Stimulated activated CD4-positive, alpha-beta T cell treated with anti-CD3 and anti-CD28 coated beads, TNF-alpha, amount 100 ng/mL, for 1 hour (primary cell): ENCODE data around the gene MORC3.
"Not testable (repeated sequence)": the region's sequence is repeated elsewhere in the genome, so short reads cannot be mapped to it uniquely, and the experiment has no call there.

Experiments
- DNase-seq, 3 donors: peaks; one replicate each; pipeline ENCODE4 v3.0.0-alpha.2; 2020; ENCODE audit warnings: low read depth in 3 of 3, low spot score in 1 of 3

Gene MORC3

GRCh38 chr21:36321325-36322082, 1.5 kb downstream of the MORC3 start:
- no peak for DNase-seq

GRCh38 chr21:36322083-36322424, 2.1 kb downstream of the MORC3 start:
- DNase-seq = no peak

- no peak for DNase-seq
Measured at GRCh38 chr21:36323032-36323431, 3.0 kb downstream of the MORC3 start.

- no peak for DNase-seq
Measured at GRCh38 chr21:36325373-36326010, 5.5 kb downstream of the MORC3 start.

GRCh38 chr21:36330904-36331303, 10.9 kb downstream of the MORC3 start:
- peak in 1 of 3 donors; percentile 33 for DNase-seq

GRCh38 chr21:36337099-36337509, 17.1 kb downstream of the MORC3 start:
- no peak for DNase-seq

GRCh38 chr21:36338975-36339374, 19.0 kb downstream of the MORC3 start:
- no peak for DNase-seq

- not testable (repeated sequence) for DNase-seq
Measured at GRCh38 chr21:36342581-36342980, 22.6 kb downstream of the MORC3 start.

GRCh38 chr21:36344931-36345330, 24.9 kb downstream of the MORC3 start:
- DNase-seq = no peak

- DNase-seq = no peak
Measured at GRCh38 chr21:36347278-36347961, 27.4 kb downstream of the MORC3 start.

GRCh38 chr21:36347962-36348328, 27.9 kb downstream of the MORC3 start:
- no peak for DNase-seq

- no peak for DNase-seq
Measured at GRCh38 chr21:36349315-36349714, 29.3 kb downstream of the MORC3 start.

- DNase-seq = no peak
Measured at GRCh38 chr21:36350282-36350910, 30.4 kb downstream of the MORC3 start.

GRCh38 chr21:36354918-36355680, 35.1 kb downstream of the MORC3 start:
- DNase-seq = no peak

- DNase-seq = no peak
Measured at GRCh38 chr21:36355868-36356267, 35.9 kb downstream of the MORC3 start.

- no peak for DNase-seq
Measured at GRCh38 chr21:36359185-36359584, 39.2 kb downstream of the MORC3 start.

- DNase-seq = no peak
Measured at GRCh38 chr21:36369064-36369685, 49.2 kb downstream of the MORC3 start.

GRCh38 chr21:36375994-36376393, 56.0 kb downstream of the MORC3 start:
- DNase-seq = no peak

- no peak for DNase-seq
Measured at GRCh38 chr21:36377391-36377842, 57.4 kb downstream of the MORC3 start.

GRCh38 chr21:36379251-36379650, 59.3 kb downstream of the MORC3 start:
- DNase-seq = no peak
